Measurements from ENCODE around the gene TCEAL1.

TCEAL1 gene

DNA sequence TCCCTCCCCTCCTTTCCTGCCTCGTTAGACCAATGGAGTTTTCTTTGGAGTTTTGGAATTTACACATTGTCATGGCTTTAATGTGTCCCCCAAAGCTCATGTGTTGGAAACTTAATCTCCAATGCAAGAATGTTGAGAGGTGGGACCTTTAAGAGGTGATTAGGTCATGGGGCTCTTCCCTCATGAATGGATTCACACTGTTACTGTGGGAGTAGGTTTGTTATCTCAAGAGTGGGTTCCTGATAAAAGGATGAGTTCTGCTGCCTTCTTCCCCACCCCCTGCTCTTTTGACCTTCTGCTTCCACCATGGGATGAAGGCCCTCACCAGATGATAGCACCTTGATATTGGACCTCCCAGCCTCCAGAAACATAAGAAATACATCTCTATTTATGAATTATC lies 41.0 kb downstream of the TCEAL1 start:
- TF ChIP-seq JUND (IDR thresholded peaks at IDR 0.05; ENCODE audit: low read depth): no peak
- in situ Hi-C loops (cut with HindIII; ENCODE audit: low pct_unique_long_range_greater_than_20kb, low sequenced_read_pairs): no loop called here
- DNase-seq (ENCODE audit: low read depth in 1 of 2, low spot score in 1 of 2): no peak

DNA sequence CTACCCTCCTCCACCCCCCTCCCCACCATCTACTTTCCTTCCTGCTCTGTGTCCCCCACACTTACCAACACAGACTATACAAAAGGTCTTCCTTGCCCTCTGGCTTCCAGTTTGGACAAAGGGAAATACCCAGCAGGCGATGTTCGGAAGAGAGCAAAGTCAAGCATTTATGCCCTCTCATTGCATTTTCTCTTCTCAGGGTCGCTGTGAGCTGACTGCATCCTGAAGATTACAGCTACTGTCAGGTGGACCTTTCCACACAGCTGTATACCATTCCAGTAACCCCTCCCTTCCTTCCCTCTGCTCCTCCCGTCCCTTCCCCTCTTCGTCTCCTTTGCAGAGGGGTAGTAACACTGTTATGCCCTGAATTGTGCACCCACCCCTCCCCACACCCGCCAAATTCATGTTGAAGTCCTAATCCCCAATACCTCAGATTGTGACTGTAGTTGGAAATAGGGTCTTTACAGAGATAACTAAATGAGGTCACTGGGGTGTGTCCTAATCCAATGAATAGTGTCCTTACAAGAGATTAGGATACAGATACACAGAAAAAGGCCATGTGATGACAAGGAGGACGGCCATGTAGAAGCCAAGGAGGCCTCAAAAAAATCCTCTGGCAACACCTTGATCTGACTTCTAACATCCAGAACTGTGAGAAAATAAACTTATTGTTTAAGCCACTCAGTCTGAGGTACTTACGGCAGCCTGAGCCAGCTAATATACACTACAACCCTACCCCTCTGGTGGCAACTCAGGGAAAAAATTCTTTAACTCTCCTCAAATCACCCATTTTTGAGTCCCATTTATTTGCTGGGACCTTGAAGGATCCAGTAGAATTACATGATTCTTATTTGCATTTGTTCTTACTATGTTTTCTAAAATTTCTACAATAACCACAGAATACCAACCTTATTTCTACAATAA lies 46.0 kb downstream of the TCEAL1 start:
- DNase-seq (ENCODE audit: low read depth in 1 of 2, low spot score in 1 of 2): no peak
- in situ Hi-C loops (cut with HindIII; ENCODE audit: low pct_unique_long_range_greater_than_20kb, low sequenced_read_pairs): no loop called here
- no peak for TF ChIP-seq JUND (IDR thresholded peaks at IDR 0.05; ENCODE audit: low read depth)

DNA sequence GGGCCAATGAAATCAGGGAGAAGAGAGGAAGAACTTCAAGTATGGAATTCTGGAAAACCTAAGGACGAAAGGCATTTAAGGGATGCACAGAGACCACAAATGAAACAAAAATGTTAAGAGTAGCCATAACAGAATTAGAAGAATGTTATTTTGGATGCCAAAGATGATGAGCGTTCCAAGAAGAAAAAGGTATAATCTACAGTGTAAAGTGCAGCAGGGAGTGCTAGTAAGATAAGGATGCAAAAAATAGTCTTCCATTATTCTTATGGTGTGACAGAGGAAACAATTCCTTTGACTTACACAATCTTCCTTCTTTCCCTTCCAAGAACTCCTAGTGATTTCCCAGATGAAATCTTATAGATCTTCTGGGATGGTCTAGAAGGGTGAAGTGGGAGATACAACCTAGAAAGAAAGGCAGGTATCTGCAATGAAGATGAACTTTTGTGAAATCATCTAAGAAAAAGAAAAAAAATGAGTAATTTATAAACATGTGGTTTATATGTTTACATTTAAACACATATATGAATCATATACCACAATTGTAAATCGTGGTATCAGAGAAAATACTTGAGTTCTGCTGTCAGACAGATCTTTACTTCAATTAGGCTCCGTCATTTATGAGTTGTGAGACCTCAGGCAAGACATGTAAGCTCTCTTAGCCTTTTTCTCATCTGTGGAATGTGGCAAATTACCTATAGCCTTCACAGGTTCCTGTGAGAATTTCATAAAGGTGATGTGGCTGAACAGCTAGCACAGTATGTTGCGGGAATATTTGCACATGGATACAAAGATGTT lies 49.6 kb downstream of the TCEAL1 start:
- DNase-seq (ENCODE audit: low read depth in 1 of 2, low spot score in 1 of 2): no peak
- in situ Hi-C loops (cut with HindIII; ENCODE audit: low pct_unique_long_range_greater_than_20kb, low sequenced_read_pairs): no loop called here
- TF ChIP-seq JUND (IDR thresholded peaks at IDR 0.05; ENCODE audit: low read depth): no peak
